Mononuclear cell (primary cell): ENCODE data around the gene NPEPPS. TPM values are rescaled to one million over a fixed set of nuclear protein-coding genes. Genes with fewer than 3 reads are reported as not detected.

Experiments used
- H3K27me3 ChIP-seq: 2 replicates; pipeline ENCODE4 v1.6.0; 2011; ENCODE audit warnings: low read length, control low read depth; ENCODE audit not compliant: insufficient read depth
- H3K4me1 ChIP-seq: 2 replicates; pipeline ENCODE4 v1.5.1; 2011; ENCODE audit warnings: mild to moderate bottlenecking, low read length, control low read depth; ENCODE audit not compliant: insufficient read depth
- H3K4me3 ChIP-seq: 2 replicates; pipeline ENCODE4 v1.5.1; 2011; ENCODE audit warnings: mild to moderate bottlenecking, low read length, moderate library complexity
- H3K9me3 ChIP-seq: 2 replicates; pipeline ENCODE4 v1.5.1; 2011; ENCODE audit warnings: low read depth, mild to moderate bottlenecking, control low read depth, low read length
- total RNA-seq: library from RNA; depleted of rRNA; stranded (reverse); fragments of >200 nt; gene quantifications from one replicate; pipeline ENCODE4 v1.2.3, GENCODE V29; 2012

Gene NPEPPS
- total RNA-seq, 1 donor = 85.8 TPM

- H3K27me3 ChIP-seq = no peaks in the 10 kb centered on the region
- H3K4me3 ChIP-seq = no peak overlapping the region
- H3K4me1 ChIP-seq = no peaks in the 10 kb centered on the region
- no peaks in the 10 kb centered on the region for H3K9me3 ChIP-seq
Measured at GRCh38 chr17:47604598-47604927, 73.7 kb downstream of the NPEPPS start.

DNA sequence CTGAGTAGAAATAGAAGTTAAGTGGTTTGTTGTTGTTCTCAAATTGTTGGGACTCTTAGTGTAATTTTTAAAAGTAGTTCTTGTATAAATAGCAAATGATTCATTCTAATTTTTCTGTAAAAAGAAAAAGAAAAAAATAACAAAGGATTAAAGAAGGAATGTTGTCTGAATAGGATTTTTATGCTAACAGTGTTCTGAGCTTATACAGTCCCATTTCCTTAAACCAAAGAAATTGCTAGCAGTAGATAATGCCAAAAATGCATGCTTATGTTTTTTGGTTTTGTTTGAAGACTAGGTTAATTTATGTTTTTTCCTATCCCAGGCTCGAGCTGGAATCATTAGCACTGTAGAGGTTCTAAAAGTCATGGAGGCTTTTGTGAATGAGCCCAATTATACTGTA, 74.1 kb downstream of the NPEPPS start:
- no peak overlapping the region for H3K4me3 ChIP-seq
- H3K9me3 ChIP-seq = no peaks in the 10 kb centered on the region
- H3K4me1 ChIP-seq = no peaks in the 10 kb centered on the region
- H3K27me3 ChIP-seq = no peaks in the 10 kb centered on the region

GRCh38 chr17:47607481-47607880, 76.6 kb downstream of the NPEPPS start:
- Histone ChIP-seq H3K4me1 (no peaks in the 10 kb centered on the region), H3K9me3 (no peaks in the 10 kb centered on the region), H3K4me3 (no peak overlapping the region), H3K27me3 (no peaks in the 10 kb centered on the region)

DNA sequence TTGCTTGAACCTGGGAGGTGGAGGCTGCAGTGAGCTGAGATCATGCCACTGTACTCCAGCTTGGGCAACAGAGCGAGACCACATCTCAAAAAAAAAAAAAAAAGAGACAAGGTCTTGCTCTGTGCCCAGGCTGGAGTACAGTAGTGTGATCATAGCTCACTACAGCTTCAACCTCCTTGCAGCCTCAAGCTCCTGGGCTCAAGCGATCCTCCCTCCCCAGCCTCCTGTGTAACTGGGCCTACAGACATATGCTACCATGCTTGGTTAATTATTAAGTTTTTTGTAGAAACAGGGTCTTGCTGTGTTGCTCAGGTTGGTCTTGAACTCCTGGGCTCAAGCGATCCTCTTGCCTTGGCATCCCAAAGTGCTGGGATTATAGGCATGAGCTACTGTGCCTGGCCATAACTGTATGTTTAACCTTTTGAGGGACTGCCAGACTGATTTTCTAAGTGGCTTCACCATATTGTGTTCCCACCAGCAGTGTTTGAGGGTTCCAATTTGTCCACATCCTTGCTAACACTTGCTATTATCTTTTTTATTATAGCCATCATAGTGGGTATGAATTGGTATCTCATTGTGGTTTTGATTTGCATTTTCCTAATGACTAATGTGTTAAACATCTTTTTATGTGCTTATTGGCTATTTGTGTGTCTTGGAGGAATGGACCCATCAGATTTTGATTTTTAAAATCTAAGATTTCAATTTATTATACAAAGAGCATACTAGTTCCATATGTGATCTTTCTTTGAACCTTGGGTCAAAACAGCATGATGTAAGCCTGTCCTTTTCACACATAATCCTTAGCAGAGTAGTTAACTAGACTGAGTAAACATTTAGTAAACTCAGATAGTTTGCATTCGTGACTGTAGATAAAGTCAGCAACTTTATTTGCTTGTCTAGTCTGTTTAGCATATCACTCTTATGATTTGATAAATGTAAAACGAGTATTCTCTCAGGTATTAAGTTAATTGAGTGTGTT, 80.8 kb downstream of the NPEPPS start:
- H3K9me3 ChIP-seq = no peaks in the 10 kb centered on the region
- no peak overlapping the region for H3K4me3 ChIP-seq

GRCh38 chr17:47615766-47616424, 85.0 kb downstream of the NPEPPS start:
- Histone ChIP-seq H3K9me3 (no peaks in the 10 kb centered on the region), H3K4me3 (no peak overlapping the region), H3K27me3 (no peaks in the 10 kb centered on the region), H3K4me1 (no peaks in the 10 kb centered on the region)

More for the DNA sequence above, 80.8 kb downstream of the NPEPPS start:
- no peaks in the 10 kb centered on the region for H3K27me3 ChIP-seq
- no peaks in the 10 kb centered on the region for H3K4me1 ChIP-seq

DNA sequence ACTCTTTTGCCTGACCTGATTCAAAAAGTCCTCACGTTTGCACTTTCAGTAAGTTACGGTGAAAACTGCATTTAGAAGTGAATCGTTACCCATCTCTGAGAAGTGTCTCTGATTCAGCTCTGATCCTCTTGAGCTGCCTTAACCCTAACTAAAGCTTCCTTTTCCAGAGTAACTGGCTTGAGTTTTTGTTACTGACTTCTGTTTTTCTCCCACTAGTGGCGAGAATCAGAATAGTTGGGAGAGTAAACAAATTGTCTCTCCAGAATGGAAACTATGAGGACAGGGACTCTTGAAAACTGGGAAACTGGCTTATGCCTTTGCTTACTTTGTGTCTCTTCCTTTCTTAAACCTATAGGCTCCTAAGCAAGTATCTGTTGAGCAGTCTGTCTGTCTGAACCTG, 87.5 kb downstream of the NPEPPS start:
- H3K9me3 ChIP-seq = no peaks in the 10 kb centered on the region
- H3K27me3 ChIP-seq = no peaks in the 10 kb centered on the region
- no peak overlapping the region for H3K4me3 ChIP-seq
- H3K4me1 ChIP-seq = no peaks in the 10 kb centered on the region

GRCh38 chr17:47620503-47621245, 89.8 kb downstream of the NPEPPS start:
- Histone ChIP-seq H3K4me1 (no peaks in the 10 kb centered on the region), H3K27me3 (no peaks in the 10 kb centered on the region), H3K4me3 (no peak overlapping the region), H3K9me3 (no peaks in the 10 kb centered on the region)

- Histone ChIP-seq H3K9me3 (no peaks in the 10 kb centered on the region), H3K4me3 (no peak overlapping the region), H3K27me3 (no peaks in the 10 kb centered on the region), H3K4me1 (no peaks in the 10 kb centered on the region)
Measured at GRCh38 chr17:47621293-47622179, 90.6 kb downstream of the NPEPPS start.

- no peaks in the 10 kb centered on the region for H3K27me3 ChIP-seq
- H3K4me3 ChIP-seq = no peak overlapping the region
- no peaks in the 10 kb centered on the region for H3K4me1 ChIP-seq
- H3K9me3 ChIP-seq = no peaks in the 10 kb centered on the region
Measured at GRCh38 chr17:47622180-47622549, 91.3 kb downstream of the NPEPPS start.

GRCh38 chr17:47624727-47625068, 93.8 kb downstream of the NPEPPS start:
- no peaks in the 10 kb centered on the region for H3K4me1 ChIP-seq
- no peaks in the 10 kb centered on the region for H3K9me3 ChIP-seq

GRCh38 chr17:47628014-47628566, 97.2 kb downstream of the NPEPPS start:
- Histone ChIP-seq H3K4me1 (no peaks in the 10 kb centered on the region), H3K9me3 (no peaks in the 10 kb centered on the region), H3K4me3 (no peak overlapping the region), H3K27me3 (no peaks in the 10 kb centered on the region)

More at GRCh38 chr17:47624727-47625068, 93.8 kb downstream of the NPEPPS start:
- H3K27me3 ChIP-seq = no peaks in the 10 kb centered on the region
- H3K4me3 ChIP-seq = no peak overlapping the region

GRCh38 chr17:47629826-47630225, 98.9 kb downstream of the NPEPPS start:
- Histone ChIP-seq H3K27me3 (no peaks in the 10 kb centered on the region), H3K4me1 (peaks cover 6% of the 10 kb centered on the region), H3K4me3 (no peak overlapping the region), H3K9me3 (no peaks in the 10 kb centered on the region)

DNA sequence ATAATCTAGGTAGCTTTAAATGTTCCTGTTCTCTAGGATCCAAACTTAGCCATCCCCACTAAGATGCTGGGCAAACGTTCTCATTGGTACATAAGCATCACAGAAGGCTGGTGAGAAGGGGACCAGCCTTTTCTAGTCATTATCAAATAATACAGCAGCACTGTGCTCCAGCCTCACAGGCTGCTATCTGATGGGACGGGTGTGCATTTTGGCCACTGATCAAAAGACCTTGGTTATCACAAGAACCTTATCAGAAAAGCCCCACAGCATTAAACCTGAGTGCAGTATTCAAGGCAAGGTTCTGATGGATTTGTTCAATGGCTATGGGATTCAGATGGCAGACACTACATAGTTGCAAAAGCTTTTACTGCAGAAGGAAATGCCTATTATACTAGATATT, 99.7 kb downstream of the NPEPPS start:
- H3K27me3 ChIP-seq = no peaks in the 10 kb centered on the region
- no peak overlapping the region for H3K4me3 ChIP-seq
- peaks cover 6% of the 10 kb centered on the region for H3K4me1 ChIP-seq
- no peaks in the 10 kb centered on the region for H3K9me3 ChIP-seq

DNA sequence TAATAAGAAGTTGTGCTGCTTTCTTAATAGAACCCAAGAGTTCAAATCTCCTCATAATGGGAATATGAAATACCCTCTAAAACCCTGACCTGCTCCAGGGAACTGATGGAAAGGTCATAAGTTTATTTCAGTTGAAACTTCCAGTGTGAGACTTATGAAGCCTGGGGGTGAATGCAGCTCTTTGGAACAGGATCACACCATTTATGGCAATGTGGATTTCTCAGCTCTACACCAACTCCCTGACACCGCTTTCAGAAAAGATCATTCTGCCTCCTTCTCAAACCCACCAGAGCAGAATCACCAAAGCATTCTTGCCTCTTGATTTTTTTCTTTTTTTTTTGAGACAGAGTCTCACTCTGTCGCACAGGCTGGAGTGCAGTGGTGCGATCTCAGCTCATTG, 102.1 kb downstream of the NPEPPS start:
- Histone ChIP-seq H3K27me3 (no peaks in the 10 kb centered on the region), H3K9me3 (no peaks in the 10 kb centered on the region), H3K4me1 (peaks cover 12% of the 10 kb centered on the region), H3K4me3 (no peak overlapping the region)
